Omental fat pad (tissue), 4 donors: ENCODE data around the gene GJD3. TPM values are rescaled to one million over a fixed set of nuclear protein-coding genes. Genes with fewer than 3 reads are reported as not detected.

Experiments used
- ATAC-seq: fragments of 150-250 bp; one replicate; pipeline ENCODE4 v1.9.1; 2016; ENCODE audit warnings: mild to moderate bottlenecking, moderate library complexity; ENCODE audit not compliant: low FRiP score
- DNase-seq: peaks from one replicate; pipeline ENCODE4 v3.0.0-alpha.2; 2019; ENCODE audit warnings: low spot score
- total RNA-seq, 4 donors: library from RNA; depleted of rRNA; stranded (reverse); fragments of >200 nt; gene quantifications; one replicate each; pipeline ENCODE4 v1.1.0, GENCODE V29; 2016
- TF ChIP-seq, protein P1 (sequence below), 3 donors: fragments of 450-650 bp; IDR thresholded peaks; one replicate each; pipeline ENCODE4 v1.5.1; 2016 to 2017; ENCODE audit warnings: antibody characterized with exemption in 3 of 3, mild to moderate bottlenecking in 3 of 3, moderate library complexity in 2 of 3

GJD3 gene
- total RNA-seq, 4 donors from 2014 or later = 0.60 to 2.0 TPM; not detected in 2

- no peak for ATAC-seq
- DNase-seq = no peak
- TF ChIP-seq, protein P1, sequence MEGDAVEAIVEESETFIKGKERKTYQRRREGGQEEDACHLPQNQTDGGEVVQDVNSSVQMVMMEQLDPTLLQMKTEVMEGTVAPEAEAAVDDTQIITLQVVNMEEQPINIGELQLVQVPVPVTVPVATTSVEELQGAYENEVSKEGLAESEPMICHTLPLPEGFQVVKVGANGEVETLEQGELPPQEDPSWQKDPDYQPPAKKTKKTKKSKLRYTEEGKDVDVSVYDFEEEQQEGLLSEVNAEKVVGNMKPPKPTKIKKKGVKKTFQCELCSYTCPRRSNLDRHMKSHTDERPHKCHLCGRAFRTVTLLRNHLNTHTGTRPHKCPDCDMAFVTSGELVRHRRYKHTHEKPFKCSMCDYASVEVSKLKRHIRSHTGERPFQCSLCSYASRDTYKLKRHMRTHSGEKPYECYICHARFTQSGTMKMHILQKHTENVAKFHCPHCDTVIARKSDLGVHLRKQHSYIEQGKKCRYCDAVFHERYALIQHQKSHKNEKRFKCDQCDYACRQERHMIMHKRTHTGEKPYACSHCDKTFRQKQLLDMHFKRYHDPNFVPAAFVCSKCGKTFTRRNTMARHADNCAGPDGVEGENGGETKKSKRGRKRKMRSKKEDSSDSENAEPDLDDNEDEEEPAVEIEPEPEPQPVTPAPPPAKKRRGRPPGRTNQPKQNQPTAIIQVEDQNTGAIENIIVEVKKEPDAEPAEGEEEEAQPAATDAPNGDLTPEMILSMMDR (IDR thresholded peaks at IDR 0.05) = no peak
Measured at GRCh38 chr17:40349895-40350688, 14.4 kb downstream of the GJD3 start.

DNA sequence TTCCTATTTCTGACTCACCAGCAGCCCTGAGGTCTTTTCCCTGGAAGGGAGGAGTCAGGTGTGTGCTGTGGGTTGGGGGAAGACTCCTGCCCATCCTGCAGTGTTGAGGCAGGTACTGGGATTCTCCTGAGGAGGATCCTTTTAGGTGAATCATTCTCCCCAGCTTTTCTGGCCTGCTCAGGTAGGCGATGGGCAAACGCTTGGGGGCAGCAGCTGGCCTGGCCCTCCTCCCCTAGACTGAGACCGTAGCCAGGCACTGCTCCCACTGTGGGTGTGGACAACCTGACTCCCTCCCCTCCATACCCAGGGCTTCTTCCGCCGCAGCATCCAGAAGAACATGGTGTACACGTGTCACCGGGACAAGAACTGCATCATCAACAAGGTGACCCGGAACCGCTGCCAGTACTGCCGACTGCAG, 15.1 kb downstream of the GJD3 start:
- DNase-seq = no peak
- no peak for ATAC-seq
- TF ChIP-seq, protein P1 (IDR thresholded peaks at IDR 0.05) = no peak

DNA sequence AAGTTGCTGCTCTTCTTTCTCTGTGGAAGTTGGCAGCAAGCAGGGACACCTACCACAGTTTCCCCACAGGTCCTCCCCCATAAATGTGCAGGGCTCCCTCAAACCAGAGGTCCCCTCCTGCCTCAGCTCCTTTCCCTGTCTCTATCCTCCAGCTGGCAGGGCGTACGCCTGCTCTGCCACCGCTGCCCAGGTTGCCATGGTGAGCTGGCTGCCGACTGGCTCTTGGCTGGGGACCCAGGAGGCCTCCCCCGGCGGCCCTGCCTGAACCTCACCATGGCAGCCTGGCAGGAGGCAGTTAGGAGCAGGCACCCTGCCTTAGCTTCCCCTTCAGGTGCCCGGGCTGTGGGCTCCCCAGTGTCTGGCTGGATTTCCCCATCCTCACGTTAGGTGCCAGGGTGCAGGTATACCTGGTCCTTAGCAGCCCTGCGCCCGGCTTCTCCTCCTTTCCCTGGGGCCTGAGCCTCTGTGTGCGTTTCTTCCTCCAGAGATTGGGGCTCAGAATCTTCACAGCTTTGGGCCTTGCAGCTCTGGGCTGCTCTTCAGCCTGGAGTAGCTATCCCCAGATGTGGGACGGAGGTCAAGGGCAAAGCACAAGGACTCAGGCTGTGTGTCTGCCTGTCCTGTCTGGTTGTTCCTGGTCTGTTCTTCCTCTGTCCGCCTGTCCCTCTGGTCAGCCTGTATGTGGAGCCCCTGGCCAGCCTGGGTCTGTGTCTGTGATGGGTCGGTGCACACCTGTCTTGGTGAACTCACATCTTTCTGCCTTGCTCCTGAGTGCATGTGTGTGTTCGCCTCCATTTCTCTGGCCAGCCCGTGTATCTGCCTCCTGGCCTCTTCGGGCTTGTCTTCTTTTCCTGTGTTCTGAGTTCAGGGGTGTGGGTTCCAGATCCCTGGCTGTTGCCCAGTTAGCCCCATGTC, 15.7 kb downstream of the GJD3 start:
- TF ChIP-seq, protein P1 (IDR thresholded peaks at IDR 0.05) = no peak
- ATAC-seq = no peak
- no peak for DNase-seq

DNA sequence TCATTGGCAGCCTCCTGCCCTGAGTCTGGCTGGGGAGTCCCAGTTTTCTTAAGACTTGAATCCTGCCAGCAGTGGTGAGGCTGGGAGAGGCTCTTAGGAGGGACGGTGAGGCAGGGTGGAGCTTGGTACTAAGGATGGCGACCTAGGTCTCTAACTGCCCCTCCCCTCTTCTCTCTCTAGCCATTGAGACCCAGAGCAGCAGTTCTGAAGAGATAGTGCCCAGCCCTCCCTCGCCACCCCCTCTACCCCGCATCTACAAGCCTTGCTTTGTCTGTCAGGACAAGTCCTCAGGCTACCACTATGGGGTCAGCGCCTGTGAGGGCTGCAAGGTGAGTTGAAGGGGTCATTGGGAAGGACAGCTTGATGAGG, 16.4 kb downstream of the GJD3 start:
- no peak for DNase-seq
- TF ChIP-seq, protein P1 (IDR thresholded peaks at IDR 0.05) = no peak
- no peak for ATAC-seq

GRCh38 chr17:40347319-40348135, 17.0 kb downstream of the GJD3 start:
- TF ChIP-seq, protein P1 (IDR thresholded peaks at IDR 0.05) = no peak
- no peak for DNase-seq
- no peak for ATAC-seq

DNA sequence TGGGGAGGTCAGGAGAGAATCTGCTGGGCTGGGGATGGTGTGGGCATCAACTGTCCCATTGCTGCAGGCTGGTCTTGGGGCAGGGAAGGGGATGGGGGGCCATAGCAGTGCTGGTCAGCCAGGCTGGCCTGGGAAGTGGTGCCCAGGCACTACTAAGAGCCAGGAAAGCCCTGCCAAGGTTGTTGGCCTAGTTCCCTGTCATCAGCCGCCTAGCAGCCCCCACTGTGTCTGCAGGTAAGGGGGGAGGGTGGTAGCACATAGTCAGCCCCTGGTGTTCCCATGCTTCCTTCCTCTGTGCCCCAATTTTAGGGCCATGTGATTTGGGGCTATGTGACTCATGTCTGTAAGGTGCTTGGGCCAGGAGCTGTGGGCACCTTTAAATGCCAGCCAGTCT, 17.8 kb downstream of the GJD3 start:
- ATAC-seq = no peak
- no peak for DNase-seq
- TF ChIP-seq, protein P1 (IDR thresholded peaks at IDR 0.05) = no peak
